A549 treated with CpdA at 1 μM for 4 hours (cell line): Measurements from ENCODE around the gene RDH8. TPM values are rescaled to one million over a fixed set of nuclear protein-coding genes. Genes with fewer than 3 reads are reported as not detected.

ENCODE experiments used
- total RNA-seq: library from RNA; stranded (reverse); fragments of 200-300 nt; extraction: Qiagen RNA extraction; gene quantifications from 5 replicates; pipeline ENCODE4 v1.2.3, GENCODE V29; 2022; ENCODE audit warnings: low read depth

RDH8 gene
- total RNA-seq, result 0.28 to 0.82 TPM (median 0.45 TPM) in 5 replicates

GRCh38 chr19:10013316-10013715 is at the start of gene RDH8:
Gene RDH8 (plus strand): TSS chr19:10013483. CDS start chr19:10013498, 15 bp downstream.

GRCh38 chr19:10010247-10010691 is 3.0 kb upstream of the RDH8 start, which contains the start of gene COL5A3:
Gene COL5A3 (minus strand): TSS chr19:10010504. CDS start chr19:10010385, 119 bp downstream.

Other genes with a start within 250 kb of the RDH8 start
- 0.35 to 2.2 TPM (median 1.4 TPM) in 5 replicates for gene ZNF846, start 244.7 kb upstream of the RDH8 start, total RNA-seq
- gene FBXL12, start 194.4 kb upstream of the RDH8 start, total RNA-seq, result 11.9 to 14.1 TPM (median 12.8 TPM) in 5 replicates
- gene UBL5, start 185.6 kb upstream of the RDH8 start, total RNA-seq, result 419 to 506 TPM (median 439 TPM) in 5 replicates
- 55.7 to 83.0 TPM (median 74.8 TPM) in 5 replicates for gene PIN1, start 178.2 kb upstream of the RDH8 start, total RNA-seq
- 8.2 to 12.7 TPM (median 11.7 TPM) in 5 replicates for gene OLFM2, start 77.0 kb upstream of the RDH8 start, total RNA-seq
- gene COL5A3, start 3.0 kb upstream of the RDH8 start, total RNA-seq, result 3.8 to 5.2 TPM (median 4.0 TPM) in 5 replicates
- gene SHFL, start 72.8 kb downstream of the RDH8 start, total RNA-seq, result 7.2 to 8.7 TPM (median 8.0 TPM) in 5 replicates
- gene ANGPTL6, start 89.2 kb downstream of the RDH8 start, total RNA-seq, result 0.07 to 0.27 TPM (median 0.08 TPM) in 5 replicates
- 41.6 to 62.8 TPM (median 53.8 TPM) in 5 replicates for gene PPAN, start 92.9 kb downstream of the RDH8 start, total RNA-seq
- 6.8 to 13.7 TPM (median 7.8 TPM) in 5 replicates for gene P2RY11, start 98.2 kb downstream of the RDH8 start, total RNA-seq
- 163 to 185 TPM (median 168 TPM) in 5 replicates for gene EIF3G, start 106.4 kb downstream of the RDH8 start, total RNA-seq
- gene DNMT1, start 181.5 kb downstream of the RDH8 start, total RNA-seq, result 63.0 to 73.0 TPM (median 65.9 TPM) in 5 replicates
- 1.0 to 1.6 TPM (median 1.2 TPM) in 5 replicates for gene S1PR2, start 217.8 kb downstream of the RDH8 start, total RNA-seq
- gene MRPL4, start 238.7 kb downstream of the RDH8 start, total RNA-seq, result 55.5 to 80.2 TPM (median 74.8 TPM) in 5 replicates